ENCODE data around the gene ZNF341.

The ZNF341 gene

GRCh38 chr20:33796263-33796906 is 64.6 kb downstream of the ZNF341 start:
- no peak for DNase-seq (ENCODE audit: low spot score)

DNA sequence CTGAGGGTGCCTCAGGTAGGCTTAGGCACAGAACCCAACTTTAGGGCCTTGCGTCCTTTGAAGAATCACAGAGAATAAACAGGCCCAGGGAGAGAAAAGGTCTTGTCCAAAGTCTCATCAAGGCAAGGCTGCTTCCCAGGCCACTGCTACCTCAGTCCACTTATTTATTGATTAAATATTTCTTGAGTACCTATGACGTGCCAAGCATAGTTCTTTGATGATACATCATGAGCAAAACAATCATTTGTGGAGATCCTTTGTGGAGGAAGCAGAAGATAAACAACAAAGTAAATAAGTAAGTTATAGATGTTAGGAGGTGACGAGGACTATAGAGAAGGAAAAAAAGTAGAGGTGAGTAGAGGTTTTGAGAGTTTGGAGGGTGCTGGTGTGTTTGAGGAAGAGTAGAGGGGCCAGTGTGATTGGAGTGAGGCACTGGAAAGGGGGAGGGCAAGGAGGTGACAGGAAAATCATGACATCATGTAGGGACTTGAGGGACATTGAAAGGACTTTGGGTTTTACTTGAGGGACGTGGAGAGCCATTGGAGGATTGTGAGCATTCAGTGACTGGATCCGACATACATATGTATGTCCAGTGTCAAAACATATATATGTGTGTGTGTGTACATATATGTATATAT is 65.2 kb downstream of the ZNF341 start:
- DNase-seq (ENCODE audit: low spot score): no peak

- DNase-seq (ENCODE audit: low spot score): no peak
Observed at GRCh38 chr20:33798444-33798843, 66.6 kb downstream of the ZNF341 start.

DNA sequence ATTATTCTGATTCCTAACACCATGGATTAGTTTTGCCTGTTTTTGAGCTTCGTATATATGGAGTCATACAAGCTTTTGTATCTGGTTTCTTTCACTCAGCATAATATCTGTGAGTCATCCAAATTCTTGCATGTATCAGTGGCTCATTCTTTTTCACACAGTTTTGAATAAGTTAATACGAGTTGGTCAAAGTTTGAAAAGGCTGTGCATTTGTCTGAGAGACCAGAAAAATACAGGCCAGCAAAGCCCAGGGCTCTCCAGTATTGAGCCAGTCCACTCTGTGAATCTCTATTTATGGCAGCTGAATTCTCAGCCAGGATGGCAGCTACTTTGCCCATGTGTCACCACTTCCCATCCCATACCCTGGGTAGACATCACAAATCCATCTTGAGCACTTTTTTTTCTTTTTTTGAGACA is 72.1 kb downstream of the ZNF341 start:
- DNase-seq (ENCODE audit: low spot score): no peak

GRCh38 chr20:33808388-33808787 is 76.6 kb downstream of the ZNF341 start:
- DNase-seq (ENCODE audit: low spot score): no peak

DNA sequence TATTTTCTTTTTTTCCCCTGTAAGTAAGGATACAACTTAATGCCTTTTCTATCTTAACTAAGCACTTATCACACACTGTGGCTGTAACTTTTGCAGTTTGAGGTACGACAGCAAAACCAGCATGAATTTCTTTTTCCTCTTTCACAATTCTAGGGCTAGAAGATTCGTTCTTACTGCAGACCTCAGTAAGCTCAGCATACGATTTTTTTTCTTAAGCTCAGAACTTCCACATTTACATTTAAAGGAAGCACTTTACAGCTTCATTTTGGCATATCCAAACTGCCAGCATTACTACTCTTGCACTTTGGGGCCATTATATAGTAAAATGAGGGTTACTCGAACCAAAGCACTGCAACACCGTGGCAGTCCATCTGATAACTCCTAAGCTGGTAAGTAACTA is 78.5 kb downstream of the ZNF341 start:
- peak; percentile 25 for DNase-seq (ENCODE audit: low spot score)

DNA sequence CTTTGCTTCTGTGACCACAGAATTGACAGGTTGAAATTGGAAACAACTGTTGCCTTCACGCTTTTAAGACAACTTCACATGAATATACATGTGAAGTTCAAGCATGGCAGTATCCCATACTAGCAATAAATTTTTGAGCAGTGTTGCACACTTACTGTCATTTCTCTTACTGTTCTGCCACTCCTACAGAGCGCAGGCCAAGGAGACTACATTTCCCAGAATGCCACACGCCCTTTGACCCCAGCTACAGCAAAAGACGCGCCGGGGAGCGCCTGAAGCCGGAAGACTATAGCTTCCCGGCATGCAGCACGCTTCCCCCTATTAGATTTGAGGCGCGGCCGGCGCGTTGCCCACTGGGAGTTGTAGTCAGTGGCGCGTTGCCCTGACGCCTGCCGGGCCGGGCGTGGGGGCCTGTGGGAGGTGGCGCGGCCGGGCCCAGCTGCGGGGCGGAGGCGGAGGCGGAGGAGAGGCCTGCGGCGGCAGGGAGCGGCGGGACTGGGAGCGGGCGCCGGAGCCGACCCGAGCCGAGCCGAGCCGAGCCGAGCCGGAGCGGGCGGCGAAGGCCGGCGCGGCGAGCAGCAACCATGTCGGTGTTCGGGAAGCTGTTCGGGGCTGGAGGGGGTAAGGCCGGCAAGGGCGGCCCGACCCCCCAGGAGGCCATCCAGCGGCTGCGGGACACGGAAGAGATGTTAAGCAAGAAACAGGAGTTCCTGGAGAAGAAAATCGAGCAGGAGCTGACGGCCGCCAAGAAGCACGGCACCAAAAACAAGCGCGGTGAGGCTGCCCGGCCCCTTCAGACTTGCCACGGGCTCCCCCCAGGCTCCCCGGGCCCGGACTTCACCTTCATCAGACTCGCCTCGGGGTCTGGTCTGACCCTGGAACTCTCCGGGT is 79.3 kb downstream of the ZNF341 start, which contains the start of gene CHMP4B:
Gene CHMP4B, plus strand, starts transcription at position 464 of the 891 bp plus-strand sequence. Its CDS starts 121 bp downstream, at position 585.
- peak; percentile 97 for DNase-seq (ENCODE audit: low spot score)

GRCh38 chr20:33811776-33812151 is 80.0 kb downstream of the ZNF341 start:
- no peak for DNase-seq (ENCODE audit: low spot score)

DNA sequence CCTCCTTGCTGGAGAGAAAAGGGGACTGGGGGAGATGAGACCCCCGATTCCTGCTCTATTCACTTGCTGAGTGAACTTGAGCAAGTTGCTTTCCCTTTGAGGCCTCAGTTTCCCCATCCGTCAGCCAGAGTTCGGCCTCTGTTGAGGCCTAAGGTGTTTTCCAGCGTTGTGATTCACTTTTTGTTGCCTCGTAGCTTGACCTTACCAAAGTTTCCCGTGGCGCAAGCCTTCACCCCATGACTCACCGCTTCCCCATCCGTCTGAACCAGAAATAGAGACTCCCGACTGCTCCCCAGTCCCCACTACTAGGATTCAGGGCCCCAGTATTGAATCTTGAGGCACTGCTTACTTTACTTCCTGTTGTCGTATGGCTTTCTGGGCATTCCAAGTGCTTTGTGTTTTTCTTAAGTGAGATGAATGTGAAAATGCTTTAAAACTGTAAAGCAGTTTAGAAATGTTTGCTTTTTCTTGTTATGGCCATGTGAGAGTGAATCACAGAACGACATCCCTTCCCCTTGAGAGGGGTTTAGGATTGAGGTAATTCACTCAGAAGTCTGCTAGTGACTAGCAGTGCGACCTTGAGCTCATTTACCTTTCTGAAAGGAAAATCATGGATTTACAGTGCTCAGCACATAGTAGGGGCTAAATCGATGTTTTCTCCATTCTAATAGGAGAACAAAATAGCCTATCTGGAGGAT is 80.5 kb downstream of the ZNF341 start:
- DNase-seq (ENCODE audit: low spot score): peak; percentile 58

DNA sequence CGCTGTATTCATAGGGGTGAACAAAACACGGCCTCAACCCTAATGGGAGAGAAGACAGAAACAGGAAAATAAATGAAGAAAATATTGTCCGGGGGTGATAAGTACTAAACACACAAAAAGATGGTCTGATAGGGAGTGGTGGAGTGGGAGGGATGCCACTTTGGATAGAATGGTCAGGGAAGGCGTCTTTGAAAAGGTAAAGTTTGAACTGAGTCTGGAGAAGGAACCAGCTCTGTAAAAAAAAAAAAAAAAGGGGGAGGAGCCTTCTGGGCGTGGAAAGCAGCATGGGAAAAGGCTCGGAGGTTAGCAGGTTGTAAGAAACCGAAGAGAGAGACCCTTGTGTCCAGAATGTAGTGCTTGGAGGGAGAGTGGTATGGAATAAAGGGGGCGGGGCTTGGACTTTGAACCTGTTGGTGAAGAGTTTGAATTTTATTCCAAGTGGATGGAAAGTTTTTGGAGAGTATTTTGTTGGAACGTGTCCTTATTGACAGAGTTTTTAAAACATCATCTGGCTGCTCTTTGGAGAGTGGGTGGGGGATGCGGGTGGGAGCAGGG is 81.2 kb downstream of the ZNF341 start:
- DNase-seq (ENCODE audit: low spot score): no peak

DNA sequence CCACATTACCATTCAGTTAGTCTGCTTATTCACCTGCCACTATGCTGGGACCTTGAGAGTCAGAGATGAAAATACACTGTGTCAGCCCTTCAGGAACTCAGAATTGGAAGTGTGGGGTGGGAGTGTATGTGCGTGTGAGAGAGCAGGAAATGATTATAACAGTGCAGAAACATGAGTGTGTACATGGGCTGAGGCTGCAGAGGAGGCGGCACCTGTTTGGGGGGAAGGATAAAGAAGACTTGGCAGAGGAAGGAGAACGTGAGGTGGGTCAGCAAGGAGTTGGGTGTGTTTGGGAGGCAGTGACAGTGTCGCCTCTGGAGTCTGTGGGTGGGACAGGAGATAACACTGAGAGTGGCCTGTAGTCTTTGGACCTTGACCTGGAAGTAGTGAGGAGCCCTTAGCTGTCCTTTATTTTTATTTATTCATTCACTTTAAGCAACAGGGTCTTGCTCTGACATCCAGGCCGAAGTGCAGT is 82.5 kb downstream of the ZNF341 start:
- DNase-seq (ENCODE audit: low spot score): no peak

GRCh38 chr20:33815671-33816070 is 83.9 kb downstream of the ZNF341 start:
- DNase-seq (ENCODE audit: low spot score): no peak

DNA sequence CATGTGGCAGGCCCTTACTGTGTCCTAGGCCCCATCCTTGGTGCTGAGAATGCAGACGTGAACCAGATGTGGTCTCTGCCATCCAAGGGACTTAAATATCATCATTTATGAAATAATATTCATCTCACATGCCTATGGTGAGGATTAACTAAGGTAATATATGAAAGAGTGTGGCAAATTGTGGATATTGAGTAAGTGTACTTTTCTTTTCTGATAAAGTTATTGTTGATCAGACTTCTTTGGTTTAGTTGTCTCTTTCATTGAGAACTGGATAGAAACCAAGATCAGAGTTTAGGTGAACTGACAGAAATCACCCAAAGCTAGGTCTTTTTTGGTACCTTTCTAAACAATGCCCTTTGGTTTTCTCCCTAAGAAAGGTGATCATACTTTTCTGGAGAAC is 84.4 kb downstream of the ZNF341 start:
- no peak for DNase-seq (ENCODE audit: low spot score)

DNA sequence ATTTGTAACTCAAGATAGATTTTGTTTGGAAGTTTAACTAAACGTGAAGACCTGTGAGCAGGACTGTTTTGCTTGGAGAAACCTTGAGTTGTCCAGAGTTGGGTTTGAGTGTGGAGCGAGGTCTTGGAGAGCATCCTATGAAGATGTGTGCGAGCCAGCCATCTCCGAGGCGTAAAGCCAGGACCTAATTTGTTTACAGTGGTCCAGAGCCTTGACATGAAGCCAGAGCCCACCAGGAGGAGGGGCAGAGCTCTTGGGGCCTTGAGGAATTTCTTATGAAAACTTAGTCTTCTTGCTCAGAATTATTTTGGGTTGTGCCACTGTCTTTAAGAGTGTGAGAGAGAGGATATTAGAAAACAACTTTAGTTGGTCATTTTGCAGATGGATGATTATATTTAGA is 85.6 kb downstream of the ZNF341 start:
- DNase-seq (ENCODE audit: low spot score): no peak

DNA sequence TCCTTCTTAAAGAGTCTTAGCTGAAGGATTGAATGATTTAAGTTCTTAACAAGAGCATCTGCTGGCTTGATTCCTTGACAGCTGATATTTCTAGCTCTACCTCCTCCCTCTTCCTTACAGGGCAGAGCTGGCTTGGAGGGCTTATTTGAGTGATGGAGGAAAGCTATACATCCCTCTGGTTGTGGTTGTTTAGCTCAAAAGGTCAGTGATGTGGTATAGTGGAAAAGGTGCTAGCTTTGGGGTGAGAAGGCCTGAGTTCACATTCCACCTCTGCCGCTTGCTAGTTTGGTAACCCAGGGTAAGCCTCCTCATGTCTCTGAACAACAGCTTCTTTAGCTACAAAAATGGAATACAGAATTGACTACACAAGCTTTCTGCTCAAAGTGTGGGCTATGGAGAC is 87.7 kb downstream of the ZNF341 start:
- no peak for DNase-seq (ENCODE audit: low spot score)

- no peak for DNase-seq (ENCODE audit: low spot score)
Observed at GRCh38 chr20:33820362-33820761, 88.6 kb downstream of the ZNF341 start.

GRCh38 chr20:33821270-33821836 is 89.6 kb downstream of the ZNF341 start:
- DNase-seq (ENCODE audit: low spot score): no peak

DNA sequence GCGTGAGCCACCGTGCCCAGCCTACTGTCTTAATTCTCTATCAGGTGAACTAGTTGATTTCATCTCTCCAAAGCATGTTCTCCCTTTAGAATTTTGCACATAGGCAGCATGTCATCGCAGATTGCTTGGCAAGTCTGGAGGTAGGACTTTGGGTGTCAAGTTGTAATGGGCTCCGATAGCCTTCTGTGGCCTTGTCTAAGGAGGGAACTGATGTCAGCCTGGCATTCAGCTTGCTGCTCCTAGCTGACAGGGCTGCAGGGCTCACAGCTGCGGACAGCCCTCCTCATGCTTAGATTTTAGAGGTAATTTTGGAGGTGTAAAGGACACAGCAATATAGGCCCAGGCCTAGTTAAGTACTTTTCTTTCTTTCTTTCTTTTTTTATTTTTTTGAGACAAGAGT is 90.6 kb downstream of the ZNF341 start:
- no peak for DNase-seq (ENCODE audit: low spot score)

DNA sequence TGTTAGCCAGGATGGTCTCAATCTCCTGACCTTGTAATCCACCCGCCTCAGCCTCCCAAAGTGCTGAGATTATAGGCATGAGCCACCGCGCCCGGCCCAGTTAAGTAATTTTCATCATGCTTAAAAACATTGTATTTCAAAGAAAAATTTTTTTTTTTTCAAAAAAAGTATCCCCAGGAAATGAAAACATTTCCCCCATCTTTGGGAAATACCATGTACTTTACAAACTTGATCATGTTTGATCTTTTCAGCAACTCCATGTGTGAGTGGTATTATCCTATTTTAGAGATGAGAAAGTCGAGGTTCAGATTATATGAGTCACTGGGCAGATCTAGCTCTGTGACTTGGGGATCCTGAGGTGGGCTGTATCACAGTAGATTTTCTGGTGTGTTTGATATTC is 91.2 kb downstream of the ZNF341 start:
- no peak for DNase-seq (ENCODE audit: low spot score)

DNA sequence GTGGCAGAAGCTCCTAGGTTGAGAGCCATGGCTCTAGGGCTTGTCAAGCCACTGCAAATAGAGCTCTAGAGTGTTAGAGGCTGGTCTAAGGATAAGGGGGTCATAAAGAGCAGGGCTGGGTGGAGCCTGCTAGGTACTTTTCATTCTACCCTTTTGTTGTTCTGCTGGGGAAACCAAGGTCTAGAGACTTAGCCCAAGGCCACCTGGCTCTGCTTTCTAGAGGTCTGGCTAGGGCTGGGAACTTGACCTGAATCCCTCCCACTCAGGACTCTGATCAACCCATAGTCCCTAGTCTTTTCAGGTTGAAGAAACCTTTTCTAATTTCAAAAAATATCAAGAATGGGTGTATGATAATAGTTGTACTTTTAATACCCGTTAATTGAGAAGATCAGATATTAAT is 93.1 kb downstream of the ZNF341 start:
- no peak for DNase-seq (ENCODE audit: low spot score)

All from pons (tissue), 1 donor.